Keratinocyte (primary cell): ENCODE measurements around the gene NPDC1. TPM values are rescaled to one million over a fixed set of nuclear protein-coding genes. Genes with fewer than 3 reads are reported as not detected.

Source experiments
- DNase-seq: peaks from one replicate; pipeline ENCODE4 v3.0.0-alpha.2; 2011; ENCODE audit warnings: low read depth, missing footprints, low spot score
- FAIRE-seq: peaks from 2 replicates; lab custom pipeline; 2011; peaks lifted over from hg19 to GRCh38; lab: Jason Lieb, UNC
- H2AFZ ChIP-seq: 2 replicates; pipeline ENCODE4 v1.6.0; 2012; ENCODE audit warnings: low read length, control low read depth, inconsistent platforms; ENCODE audit not compliant: control insufficient read depth
- H3K27ac ChIP-seq: 2 replicates; pipeline ENCODE4 v1.5.1; 2011; ENCODE audit warnings: low read length; ENCODE audit not compliant: control insufficient read depth, insufficient read depth
- H3K27me3 ChIP-seq: 3 replicates; pipeline ENCODE4 v1.6.0; 2011; ENCODE audit warnings: low read length; ENCODE audit not compliant: control insufficient read depth, insufficient read depth; ENCODE audit errors: extremely low read depth
- H3K36me3 ChIP-seq, 2 experiments: 2 replicates in 1 of 2; 3 replicates in 1 of 2; pipeline ENCODE4 v1.5.1; 2011; ENCODE audit warnings: low read length in 2 of 2, mild to moderate bottlenecking in 1 of 2; ENCODE audit not compliant: control insufficient read depth in 2 of 2, insufficient read depth in 2 of 2; ENCODE audit errors: extremely low read depth in 1 of 2
- H3K4me1 ChIP-seq: 3 replicates; pipeline ENCODE4 v1.5.1; 2011; ENCODE audit warnings: low read length; ENCODE audit not compliant: control insufficient read depth, insufficient read depth; ENCODE audit errors: extremely low read depth
- H3K4me2 ChIP-seq: 3 replicates; pipeline ENCODE4 v1.6.0; 2011; ENCODE audit warnings: low read depth, low read length; ENCODE audit not compliant: control insufficient read depth, insufficient read depth; ENCODE audit errors: extremely low read depth
- H3K4me3 ChIP-seq, 3 experiments: fragments of 200-600 bp in 1 of 3; sonication (generic) in 1 of 3; 2 replicates in 2 of 3; 3 replicates in 1 of 3; pipeline ENCODE4 v1.5.1; 2011 to 2016; ENCODE audit warnings: low read length in 3 of 3, mild to moderate bottlenecking in 3 of 3, control low read depth in 2 of 3, inconsistent platforms in 1 of 3, low read depth in 1 of 3, mixed read lengths in 1 of 3, mixed run types in 1 of 3, moderate library complexity in 1 of 3; ENCODE audit not compliant: control insufficient read depth in 2 of 3, insufficient read depth in 2 of 3; ENCODE audit errors: extremely low read depth in 1 of 3
- H3K79me2 ChIP-seq: 2 replicates; pipeline ENCODE4 v1.6.0; 2012; ENCODE audit warnings: low read length; ENCODE audit not compliant: control insufficient read depth, insufficient read depth
- H3K9ac ChIP-seq: 3 replicates; pipeline ENCODE4 v1.6.0; 2011; ENCODE audit warnings: low read length; ENCODE audit not compliant: control insufficient read depth, insufficient read depth; ENCODE audit errors: extremely low read depth
- H3K9me1 ChIP-seq: 3 replicates; pipeline ENCODE4 v1.6.0; 2011; ENCODE audit warnings: low read length; ENCODE audit not compliant: control insufficient read depth, insufficient read depth; ENCODE audit errors: extremely low read depth
- H3K9me3 ChIP-seq: 2 replicates; pipeline ENCODE4 v1.5.1; 2012; ENCODE audit warnings: low read depth, low read length; ENCODE audit not compliant: control insufficient read depth
- H4K20me1 ChIP-seq: 3 replicates; pipeline ENCODE4 v1.6.0; 2011; ENCODE audit warnings: low read length; ENCODE audit not compliant: control insufficient read depth, insufficient read depth; ENCODE audit errors: extremely low read depth
- CTCF ChIP-seq, 3 experiments: IDR thresholded peaks in 1 of 3; conservative IDR thresholded peaks in 1 of 3; optimal IDR thresholded peaks in 1 of 3; 2 replicates in 2 of 3; 3 replicates in 1 of 3; pipeline versions ENCODE3 to v1.5.1; 2011; ENCODE audit warnings: low read length in 3 of 3, mild to moderate bottlenecking in 3 of 3, moderate library complexity in 2 of 3, control low read depth in 1 of 3, inconsistent platforms in 1 of 3; ENCODE audit not compliant: insufficient read depth in 2 of 3; ENCODE audit errors: extremely low read depth in 1 of 3
- EZH2 ChIP-seq: IDR thresholded peaks from one replicate; pipeline ENCODE4 v1.6.1; 2012; ENCODE audit warnings: inconsistent platforms, mild to moderate bottlenecking, low read length, moderate library complexity
- dilution Hi-C: fragments of 300-500 bp; cut with MboI; formaldehyde crosslinking; loops from one replicate; pipeline ENCODE4 v1.7.0; 2020; ENCODE audit warnings: low sequenced_read_pairs; ENCODE audit not compliant: extremely low pct_ligation_motif_present
- polyA plus RNA-seq, 5 experiments: library from polyadenylated mRNA; depleted of rRNA in 3 of 5; stranded (reverse) in 3 of 5; stranded (forward) in 1 of 5; unstranded in 1 of 5; fragments of >200 nt; gene quantifications; 1 replicate in 1 of 5; 2 replicates in 3 of 5; 3 replicates in 1 of 5; pipeline versions ENCODE4 v1.2.1 to v1.2.3, GENCODE V29; 2011 to 2012; ENCODE audit warnings: missing spikeins in 2 of 5, low read depth in 1 of 5, low replicate concordance in 1 of 5

Gene NPDC1
- polyA plus RNA-seq, 1 donor (not counting 4 experiments of a cell fraction or from before 2014, with no cell fraction given), result 9.8 TPM

- Histone ChIP-seq H3K9me3 (no peaks in the 10 kb centered on the region), H3K4me1 (no peaks in the 10 kb centered on the region), H3K27ac (no peak overlapping the region), H4K20me1 (no peaks in the 10 kb centered on the region), H3K36me3 (no peaks in the 10 kb centered on the region), H3K79me2 (no peaks in the 10 kb centered on the region), H3K27me3 (no peaks in the 10 kb centered on the region), H3K4me3 (no peak overlapping the region), H3K9ac (no peak overlapping the region), H3K9me1 (no peaks in the 10 kb centered on the region), H2AFZ (no peak overlapping the region), H3K4me2 (no peak overlapping the region)
- dilution Hi-C loops, result no loop called here
- FAIRE-seq (no peak), DNase-seq (no peak)
- no peak for TF ChIP-seq EZH2
These were observed 35.8 kb downstream of the NPDC1 start for GRCh38 chr9:137009938-137010732.

- Histone ChIP-seq H3K27ac (no peak overlapping the region), H2AFZ (no peak overlapping the region), H4K20me1 (no peaks in the 10 kb centered on the region), H3K9ac (no peak overlapping the region), H3K79me2 (no peaks in the 10 kb centered on the region), H3K4me1 (no peaks in the 10 kb centered on the region), H3K36me3 (no peaks in the 10 kb centered on the region), H3K27me3 (no peaks in the 10 kb centered on the region), H3K4me3 (no peak overlapping the region), H3K9me1 (no peaks in the 10 kb centered on the region), H3K9me3 (no peaks in the 10 kb centered on the region), H3K4me2 (no peak overlapping the region)
- dilution Hi-C loops, result no loop called here
- no peak for TF ChIP-seq EZH2
- no peak for TF ChIP-seq CTCF (optimal IDR thresholded peaks at IDR 0.05 in 1 of 3, IDR thresholded peaks at IDR 0.05 in 1 of 3, conservative IDR thresholded peaks at IDR 0.05 in 1 of 3; ENCODE audit: extremely low read depth in 1 of 3, insufficient read depth in 2 of 3, low read length in 3 of 3)
- FAIRE-seq (no peak), DNase-seq (no peak)
These were observed 36.8 kb downstream of the NPDC1 start for GRCh38 chr9:137009217-137009616.

GRCh38 chr9:137008312-137008711 lies 37.7 kb downstream of the NPDC1 start:
- H3K36me3 ChIP-seq, result no peaks in the 10 kb centered on the region
- H2AFZ ChIP-seq, result no peak overlapping the region
- H3K4me2 ChIP-seq, result no peak overlapping the region
- H4K20me1 ChIP-seq, result no peaks in the 10 kb centered on the region
- no peak for TF ChIP-seq EZH2
- TF ChIP-seq CTCF (optimal IDR thresholded peaks at IDR 0.05 in 1 of 3, IDR thresholded peaks at IDR 0.05 in 1 of 3, conservative IDR thresholded peaks at IDR 0.05 in 1 of 3; ENCODE audit: extremely low read depth in 1 of 3, insufficient read depth in 2 of 3, low read length in 3 of 3), result no peak
- DNase-seq, result no peak
- H3K9me3 ChIP-seq, result no peaks in the 10 kb centered on the region
- H3K27me3 ChIP-seq, result no peaks in the 10 kb centered on the region
- H3K9me1 ChIP-seq, result no peaks in the 10 kb centered on the region
- no peaks in the 10 kb centered on the region for H3K4me1 ChIP-seq
- no peak overlapping the region for H3K9ac ChIP-seq
- FAIRE-seq, result no peak
- no peak overlapping the region for H3K27ac ChIP-seq
- dilution Hi-C loops, result no loop called here
- H3K4me3 ChIP-seq, result no peak overlapping the region
- no peaks in the 10 kb centered on the region for H3K79me2 ChIP-seq
